Measurements from ENCODE around the gene PHF2.

PHF2 gene

DNA sequence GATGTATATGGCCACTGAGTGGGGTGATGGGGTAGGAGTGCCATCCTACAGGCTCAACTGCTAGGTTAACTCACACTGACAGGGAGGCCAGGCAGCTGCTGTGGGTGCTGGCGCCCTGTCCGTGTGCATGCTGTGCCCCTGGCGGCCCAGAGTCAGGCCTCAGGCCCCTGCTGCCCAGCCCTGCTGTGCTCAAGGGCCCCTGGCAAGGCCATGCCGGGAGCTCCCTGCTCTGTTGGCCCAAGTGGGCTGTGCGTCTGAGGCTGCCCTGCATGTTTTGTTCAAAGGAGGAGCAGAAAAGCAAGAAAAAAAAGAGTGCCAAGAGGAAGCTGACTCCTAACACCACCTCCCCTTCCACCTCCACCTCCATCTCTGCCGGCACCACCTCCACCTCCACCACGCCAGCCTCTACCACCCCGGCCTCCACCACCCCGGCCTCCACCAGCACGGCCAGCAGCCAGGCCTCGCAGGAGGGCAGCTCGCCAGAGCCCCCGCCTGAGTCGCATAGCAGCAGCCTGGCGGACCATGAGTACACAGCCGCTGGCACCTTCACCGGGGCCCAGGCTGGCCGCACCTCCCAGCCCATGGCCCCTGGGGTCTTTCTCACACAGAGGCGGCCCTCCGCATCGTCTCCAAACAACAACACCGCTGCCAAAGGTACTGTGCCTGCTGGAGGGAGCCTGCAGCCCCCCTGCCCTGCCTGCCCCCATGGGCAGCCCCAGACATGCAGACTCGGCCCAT is 100.1 kb downstream of the PHF2 start:
- DNase-seq: no peak

DNA sequence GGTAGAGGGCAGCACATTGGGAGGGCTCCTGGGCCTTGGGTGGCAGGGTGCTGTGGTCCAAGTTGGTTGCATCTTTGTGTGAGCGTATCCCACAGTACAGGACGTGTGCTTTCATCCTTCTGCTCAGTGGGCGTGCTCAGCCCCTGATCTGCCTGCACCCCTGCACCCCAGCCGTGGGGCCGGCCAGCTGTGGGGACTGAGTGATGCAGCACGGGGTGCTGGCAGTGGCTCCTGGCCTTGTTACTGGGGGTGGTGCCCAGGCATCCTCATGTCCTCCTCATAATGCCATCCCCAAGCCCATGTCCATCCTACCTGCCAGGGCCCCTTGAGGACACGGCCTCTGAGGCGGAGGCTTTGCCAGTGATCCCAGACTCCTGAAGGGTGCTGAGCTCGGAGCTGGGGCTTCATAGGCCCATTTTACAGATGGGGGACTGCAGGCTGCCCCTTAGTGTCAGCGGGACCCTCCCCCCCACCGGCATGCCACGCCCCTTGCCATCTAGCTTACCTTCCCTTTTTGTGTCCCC is 100.7 kb downstream of the PHF2 start:
- DNase-seq: no peak

DNA sequence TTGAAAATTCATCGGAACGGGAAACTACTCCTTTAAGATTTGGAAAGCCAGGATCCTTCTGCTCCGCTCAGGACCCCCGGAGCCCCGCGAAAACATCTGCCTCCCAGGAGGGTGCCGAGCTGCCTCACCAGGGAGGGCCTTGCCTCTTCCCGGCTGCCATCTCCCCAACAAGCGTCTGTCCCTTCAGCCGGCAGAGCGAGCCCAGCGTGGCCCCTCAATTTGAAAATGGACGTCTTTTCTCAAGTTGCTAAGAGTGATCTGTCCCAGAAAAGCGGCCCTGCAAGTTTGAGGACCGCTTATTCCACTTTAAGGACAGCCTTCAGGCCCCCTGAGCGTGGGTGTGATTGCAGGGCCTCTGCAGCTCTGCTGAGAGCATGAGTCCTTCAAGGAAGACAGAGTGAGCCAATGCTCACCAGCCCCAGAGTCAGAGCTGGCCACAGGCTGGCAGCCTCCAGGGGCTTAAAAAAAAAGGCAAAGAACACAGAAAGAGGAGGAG is 101.3 kb downstream of the PHF2 start:
- no peak for DNase-seq

DNA sequence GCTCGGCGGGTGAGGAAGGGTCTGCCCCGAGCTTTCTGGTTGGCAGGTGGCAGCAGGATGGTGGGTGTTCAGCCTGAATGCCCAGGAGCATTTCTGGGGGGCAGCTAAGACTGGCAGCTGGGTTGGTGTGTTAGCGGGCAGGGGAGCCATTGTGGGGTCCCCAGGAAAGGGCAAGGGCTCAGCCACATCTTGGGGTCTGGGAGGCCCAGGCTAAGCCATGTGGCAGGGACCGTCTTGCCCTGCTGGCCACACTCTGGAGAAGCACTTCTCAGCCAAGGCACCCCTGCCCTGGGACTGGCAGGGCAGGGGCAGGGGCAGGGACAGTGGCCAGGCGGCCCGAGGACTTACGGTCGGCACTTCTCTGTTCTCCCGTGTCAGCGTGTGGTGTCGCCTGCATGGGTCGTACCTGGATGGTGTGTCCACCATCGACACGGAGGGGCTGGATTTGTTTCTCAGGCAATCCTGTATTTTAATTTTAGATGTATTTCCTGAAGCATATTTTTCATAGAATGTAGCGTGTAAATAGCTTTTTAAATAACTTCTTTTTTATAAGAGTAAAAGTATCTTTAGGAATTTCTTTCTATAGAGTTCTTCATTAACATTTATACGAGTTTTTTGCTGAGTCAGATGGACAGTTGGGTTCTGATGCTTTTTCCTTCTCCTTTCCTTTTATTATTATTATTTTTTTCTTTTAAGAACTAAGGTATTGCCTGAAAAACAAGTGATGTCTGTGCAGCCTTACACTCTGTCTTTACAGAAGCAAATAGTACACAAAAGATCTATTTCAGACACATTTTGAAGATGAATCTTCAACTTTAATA is 102.0 kb downstream of the PHF2 start:
- no peak for DNase-seq

DNA sequence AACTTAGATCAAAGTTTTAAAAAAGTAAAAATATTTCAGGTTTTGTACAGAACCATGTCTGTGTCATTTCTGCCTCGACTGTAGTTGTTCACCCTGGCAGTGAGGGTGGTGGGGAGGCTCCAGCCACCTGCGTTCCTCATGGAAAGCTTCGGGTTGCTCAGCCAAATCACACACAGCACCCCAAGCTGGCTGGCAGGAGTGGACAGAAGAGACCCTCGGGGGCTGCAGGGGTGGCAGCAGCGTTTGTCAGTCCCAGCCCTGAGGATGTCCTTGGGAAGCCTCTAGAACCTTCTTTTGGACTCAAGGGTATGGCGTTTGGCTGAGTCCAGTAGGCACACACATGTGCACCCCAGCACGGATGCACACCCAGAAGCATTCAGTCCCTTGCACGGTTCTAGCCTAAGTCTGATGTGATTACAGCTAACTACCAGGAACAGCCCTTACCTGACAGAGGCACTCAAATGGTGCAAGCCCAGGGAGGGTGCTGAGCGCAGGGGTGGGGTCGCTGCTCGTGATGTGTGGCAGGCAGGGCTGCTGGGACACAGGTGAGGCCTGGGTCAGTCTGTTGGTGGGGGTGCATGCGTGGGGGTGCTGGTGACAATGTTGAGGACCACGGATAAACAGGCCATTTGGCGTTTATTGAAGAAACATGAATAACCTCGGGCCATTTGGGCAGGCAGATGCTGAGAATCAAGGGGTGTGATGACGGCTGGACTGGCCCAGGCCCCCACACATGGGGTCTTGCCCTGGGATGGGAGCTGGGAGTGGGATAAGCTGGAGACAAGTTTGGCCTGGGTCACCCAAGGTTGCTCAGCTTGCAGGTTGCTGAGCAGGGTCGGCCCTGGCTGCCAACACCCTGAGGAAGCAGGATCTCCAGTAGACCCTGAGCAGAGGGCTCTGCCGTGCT is 103.4 kb downstream of the PHF2 start:
- DNase-seq: no peak

DNA sequence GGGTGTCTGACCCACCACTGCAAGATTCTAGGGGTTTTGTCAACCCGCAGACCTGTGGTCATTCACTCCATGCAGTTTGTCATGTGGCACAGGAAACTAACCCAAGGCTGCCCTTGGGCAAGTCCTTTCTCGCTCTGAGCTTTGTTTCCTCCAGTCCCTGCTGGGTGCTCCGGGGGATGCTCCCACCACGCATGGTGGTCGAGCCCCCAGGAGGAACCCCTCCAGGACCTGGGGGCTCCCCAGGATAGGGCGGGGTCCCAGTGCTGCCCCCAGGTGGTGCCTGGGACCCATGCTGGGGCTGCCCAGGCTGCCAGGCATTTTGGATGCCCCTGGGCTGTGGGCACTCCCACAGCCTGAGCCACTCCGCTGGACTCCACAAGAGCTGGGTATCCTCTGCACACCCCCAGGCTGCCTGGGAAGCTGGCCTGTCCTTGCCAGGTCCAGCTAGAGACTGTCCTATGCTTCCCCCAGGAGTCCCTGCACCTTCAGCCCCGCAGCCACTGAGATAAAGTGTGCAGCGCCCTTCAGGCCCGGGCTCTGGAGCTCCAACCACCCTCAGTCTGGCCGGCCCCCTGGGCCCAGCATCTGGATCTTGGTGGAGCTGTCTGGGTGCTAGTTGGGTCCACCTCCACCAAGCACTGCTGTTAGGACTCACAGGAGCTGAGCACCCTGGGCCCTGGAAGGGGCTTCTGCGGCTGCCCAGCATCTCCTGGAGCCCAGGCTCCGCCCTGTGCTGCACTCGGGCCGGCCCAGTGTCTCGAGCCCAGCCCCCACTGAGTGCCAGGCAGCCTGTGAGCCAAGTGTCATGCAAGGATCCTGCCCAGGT is 104.3 kb downstream of the PHF2 start:
- no peak for DNase-seq

DNA sequence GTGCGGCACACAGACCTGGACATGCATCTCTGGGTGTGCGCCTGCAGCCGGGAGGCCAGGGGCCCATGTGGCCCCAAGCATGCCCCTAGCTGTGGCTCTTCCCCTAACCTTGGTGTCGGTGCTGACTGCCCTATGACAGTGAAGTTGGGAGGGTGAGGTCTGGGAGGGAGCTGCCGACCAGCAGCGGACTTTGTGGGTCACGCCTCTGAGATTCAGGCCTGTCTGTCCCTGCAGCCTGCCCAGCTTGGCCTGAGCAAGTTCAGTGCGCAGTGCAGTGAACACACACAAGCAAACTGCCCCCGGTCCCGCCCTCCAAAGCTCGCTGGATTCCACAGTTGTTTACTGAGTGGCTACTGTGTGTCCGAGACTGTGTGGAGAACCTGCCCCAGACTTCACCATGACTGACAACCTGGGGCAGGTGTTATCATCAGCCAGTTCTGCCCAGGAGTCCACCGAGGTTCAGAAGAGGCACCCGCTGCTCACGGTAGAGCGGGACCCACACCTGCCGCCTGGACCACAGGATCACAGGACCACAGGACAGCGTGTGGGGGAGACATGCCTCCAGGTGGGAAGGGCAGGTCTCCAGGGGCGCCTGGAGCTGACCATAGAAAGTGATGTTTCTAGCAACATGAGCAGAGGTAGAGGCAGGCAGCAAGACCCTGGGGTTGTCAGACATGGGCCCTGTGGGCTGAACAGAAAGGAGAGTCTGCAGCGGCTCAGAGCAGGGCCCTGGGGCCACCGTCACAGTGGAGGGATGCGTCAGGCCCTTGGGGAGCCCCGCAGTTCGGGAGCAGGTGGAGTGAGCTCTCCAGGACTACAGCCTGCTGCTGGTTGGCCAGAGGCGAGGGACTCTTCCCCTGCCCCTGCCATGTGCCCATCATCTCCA is 105.1 kb downstream of the PHF2 start:
- DNase-seq: no peak

DNA sequence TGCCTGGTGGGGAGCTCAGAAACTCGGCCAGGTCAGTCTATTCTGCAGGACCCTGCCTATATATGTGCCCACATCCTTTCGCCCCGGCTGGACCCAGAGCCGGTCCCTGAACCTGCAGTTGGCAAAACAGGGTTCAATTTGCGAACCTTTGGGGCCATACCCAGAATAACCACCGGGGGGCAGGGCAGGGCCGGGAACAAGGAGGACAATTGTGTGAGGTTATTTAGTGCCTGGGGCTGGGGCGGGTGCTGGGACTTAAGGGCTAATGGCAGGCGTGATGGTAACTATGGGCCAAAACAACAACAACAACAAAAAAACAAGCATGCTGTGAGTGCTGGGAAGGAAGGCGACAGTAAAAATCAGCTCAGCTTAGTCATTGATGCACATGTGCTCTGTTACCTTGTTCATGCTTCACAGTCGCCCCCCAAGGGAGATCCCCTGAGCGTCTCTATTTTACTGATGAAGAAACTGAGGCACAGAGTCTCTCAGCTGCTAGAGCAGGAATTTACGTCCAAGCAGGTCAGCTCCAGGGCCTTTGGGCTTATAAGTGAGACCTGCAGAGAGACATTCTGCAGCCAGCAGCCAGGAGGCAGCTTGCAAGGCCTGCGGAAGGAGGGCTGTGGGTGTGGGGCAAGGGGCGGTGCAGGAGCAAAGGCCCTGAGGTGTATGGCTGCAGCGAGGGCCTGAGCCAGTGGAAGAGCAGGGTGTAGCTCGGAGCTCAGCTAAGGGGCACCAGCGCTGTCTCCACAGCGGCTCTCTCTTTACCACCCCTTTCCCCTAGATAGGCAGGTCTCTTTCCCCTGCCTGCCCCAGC is 106.0 kb downstream of the PHF2 start:
- peak in 28 of 58 donors; percentile 4 to 69 (median 26) for DNase-seq

DNA sequence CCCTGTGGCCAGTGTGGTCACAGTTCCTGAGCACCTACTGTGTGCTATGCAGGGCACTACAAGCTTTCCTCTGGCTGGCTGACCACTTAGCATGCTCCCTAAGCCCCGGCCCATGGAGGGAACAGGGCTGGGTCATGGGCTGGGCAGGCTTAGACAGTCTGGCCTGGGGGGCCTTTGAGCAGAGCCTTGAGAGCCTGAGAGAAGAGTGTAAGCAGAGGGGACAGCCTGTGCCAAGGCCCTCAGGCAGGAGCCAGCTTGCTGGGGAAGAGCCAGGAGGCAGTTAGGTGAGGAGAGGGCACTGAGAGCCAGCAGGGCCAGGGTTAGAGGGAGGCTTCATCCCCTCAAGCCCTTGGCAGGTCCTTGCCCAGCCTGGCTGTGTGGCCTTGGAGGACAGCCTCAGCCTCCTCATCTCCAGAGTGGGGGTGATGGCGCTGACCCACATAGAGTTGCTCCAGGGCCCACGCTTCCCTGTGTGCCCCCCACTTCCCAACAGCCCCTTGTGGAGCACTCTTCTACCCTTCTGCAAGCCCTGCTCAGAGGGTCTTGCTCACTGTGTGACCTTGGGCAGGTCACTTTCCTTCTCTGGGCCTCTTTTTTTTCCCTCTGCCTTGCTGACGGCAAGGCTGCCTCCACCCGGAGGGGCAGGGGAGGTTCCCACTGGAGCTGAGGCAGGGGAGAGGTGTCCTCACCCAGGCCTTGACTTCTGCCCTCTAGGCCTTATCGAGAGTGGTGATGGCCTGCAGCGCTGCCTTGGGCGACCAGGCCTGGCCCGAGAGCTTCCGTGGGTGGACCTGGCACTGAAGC is 107.1 kb downstream of the PHF2 start:
- no peak for DNase-seq

DNA sequence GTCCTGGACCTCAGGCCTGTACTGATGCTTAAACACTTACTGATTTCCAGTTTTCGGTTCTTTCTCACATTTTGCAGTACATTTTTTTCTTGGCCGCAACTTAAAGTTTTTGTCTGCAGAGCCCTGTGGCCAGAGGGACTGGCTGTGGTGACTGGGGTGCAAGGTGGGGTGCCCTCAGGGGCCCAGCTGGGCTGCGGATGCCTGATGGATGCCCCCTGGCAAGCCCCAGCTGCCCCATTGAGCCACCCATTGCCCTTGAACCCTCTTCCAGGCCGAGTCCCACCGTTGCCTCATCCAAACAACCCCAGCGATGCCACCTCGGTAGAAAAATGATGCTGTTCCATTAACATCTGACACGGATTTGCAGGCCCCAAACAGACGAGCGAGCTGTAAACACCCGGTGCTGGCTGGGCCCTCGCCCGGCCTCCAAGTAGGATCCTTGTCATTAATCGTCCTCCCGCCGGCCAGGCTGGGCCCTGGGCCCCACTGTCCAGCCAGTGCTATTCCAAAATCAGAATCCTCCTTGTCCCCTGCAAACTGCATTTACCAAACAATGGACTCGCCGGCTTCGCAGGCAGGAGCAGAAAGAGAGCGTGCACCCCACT is 107.9 kb downstream of the PHF2 start:
- no peak for DNase-seq

DNA sequence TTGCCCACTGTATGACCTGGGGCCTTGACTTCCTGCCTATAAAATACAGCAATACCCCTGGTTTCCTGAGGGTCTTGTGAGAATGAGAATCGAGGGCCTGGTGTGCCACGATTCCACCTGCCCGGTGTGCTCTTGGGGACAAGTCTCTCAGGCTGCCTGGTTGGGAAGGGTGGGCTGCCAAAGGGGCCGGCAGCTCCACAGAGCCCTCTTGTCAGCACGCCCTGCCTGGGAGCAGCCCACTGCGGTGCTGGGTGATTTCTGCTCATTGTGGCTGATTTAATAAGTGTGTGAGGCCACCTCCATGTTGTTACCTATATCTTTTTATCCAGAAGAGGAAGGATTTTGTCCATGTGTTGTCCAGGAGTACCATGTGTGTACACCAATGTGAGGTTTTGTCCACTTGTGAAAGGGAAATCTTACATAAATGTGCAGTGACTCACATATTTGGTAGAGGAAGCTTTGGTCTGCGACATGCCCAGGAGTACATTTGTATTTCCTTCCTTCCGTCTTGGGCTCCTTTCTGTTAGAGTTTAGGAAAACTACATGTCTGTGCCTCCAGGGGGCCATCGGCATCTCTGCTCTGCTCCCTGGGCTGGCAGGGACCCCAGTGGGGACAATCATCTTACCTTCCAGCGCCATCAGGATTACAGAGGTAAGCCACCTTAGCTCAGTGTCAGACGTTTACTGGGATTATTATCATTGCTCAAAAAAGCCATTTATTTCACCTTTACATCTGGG is 108.6 kb downstream of the PHF2 start:
- no peak for DNase-seq

DNA sequence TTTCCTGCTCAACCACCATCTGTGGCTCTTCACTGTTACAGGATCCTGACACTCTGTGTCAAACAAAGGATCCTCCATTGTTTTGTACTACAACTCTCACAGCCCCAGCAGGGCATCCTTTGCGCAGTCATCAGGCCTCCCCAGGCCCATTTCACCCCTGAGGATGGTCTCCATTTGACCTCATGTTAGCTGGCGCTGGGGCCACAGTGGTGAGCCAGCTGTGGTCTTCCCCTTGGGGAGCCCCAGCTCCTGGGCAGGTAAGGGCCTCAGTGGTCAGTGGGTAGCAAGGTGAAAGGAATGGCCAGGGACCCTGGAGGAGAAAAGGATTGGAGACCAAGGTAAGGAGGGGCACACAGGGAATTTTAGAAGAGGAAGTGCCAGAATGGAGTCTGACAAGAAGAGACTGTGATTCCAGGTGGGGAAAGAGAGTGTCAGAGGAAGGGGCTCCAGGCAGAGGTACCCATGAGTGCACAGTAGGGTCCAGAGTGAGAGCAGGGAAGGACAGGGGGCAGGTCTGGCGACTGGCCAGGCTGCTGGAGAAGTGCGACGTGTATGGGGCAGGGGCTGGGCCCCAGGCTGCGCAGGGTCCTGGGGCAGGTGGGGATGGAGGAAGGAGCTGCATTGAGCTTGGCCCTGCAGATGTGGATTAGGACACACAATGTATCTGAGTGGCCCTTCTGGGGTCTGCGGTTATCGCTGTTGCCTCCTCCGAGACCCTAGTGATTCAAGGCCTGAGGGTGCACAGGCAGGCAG is 109.9 kb downstream of the PHF2 start:
- DNase-seq: no peak

DNA sequence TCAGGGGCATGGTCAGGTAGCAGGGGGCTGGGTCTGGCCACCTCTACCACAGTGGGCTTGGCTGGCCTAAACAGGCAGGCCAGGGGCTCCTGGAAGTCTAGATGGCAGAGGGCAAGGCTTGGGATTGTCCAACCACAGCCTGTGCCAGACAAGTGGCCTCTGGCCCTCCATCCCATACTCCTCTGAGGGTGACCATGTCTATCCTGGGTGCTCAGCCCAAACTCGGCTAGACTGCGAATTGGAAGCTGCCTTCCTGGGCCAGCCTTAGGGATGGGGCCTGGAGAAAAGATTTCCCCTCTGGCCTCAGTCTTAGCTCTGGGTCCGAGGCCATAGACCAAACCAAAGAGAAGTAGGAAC is 110.5 kb downstream of the PHF2 start:
- no peak for DNase-seq

DNA sequence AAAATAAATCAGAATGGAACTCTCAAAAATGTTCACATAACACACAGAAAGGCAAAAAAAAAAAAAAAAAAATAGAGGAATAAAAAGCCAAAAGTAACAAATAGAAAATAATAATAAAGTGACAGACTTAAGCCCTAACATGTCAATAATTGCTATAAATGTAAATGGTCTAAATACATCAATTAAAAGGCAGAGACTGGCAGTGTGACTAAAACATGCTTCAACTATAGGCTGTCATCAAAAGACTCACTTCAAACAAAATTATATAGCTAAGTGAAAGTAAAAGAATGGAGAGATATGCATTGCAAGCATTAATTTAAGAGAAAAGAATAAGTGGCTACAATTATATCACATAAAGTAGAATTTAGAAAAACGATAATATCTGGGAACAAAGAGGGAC is 114.2 kb downstream of the PHF2 start:
- no peak for DNase-seq

DNA sequence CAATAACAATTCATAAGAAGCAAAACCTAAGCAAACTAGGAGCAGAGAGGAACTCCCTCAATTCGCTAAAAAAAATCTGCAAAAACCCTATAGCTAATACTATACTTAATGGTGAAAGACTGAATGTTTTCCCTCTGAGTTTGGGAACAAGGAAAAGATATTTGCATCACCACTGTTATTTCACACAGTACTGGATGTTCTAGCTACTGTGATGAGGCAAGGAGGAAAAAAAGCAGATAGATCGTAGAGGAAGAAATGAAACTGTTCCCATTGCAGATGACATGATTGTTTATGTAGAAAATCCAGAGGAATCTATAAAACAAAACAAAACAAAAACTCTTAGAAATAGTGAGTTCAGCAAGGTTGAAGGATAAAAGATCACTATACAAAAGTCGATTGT is 116.7 kb downstream of the PHF2 start:
- no peak for DNase-seq

Data from anterior cingulate cortex (tissue), 58 donors.